ENCODE measurements around the gene FBXL4.

GRCh38 chr6:98980819-98981218 is 33.1 kb upstream of the FBXL4 start:
- TF ChIP-seq CTCF (IDR thresholded peaks at IDR 0.05) (no peak), POLR2A (IDR thresholded peaks at IDR 0.05) (no peak)
